Right renal pelvis (tissue), 4 donors: ENCODE measurements around the gene SHC2. TPM values are rescaled to one million over a fixed set of nuclear protein-coding genes. Genes with fewer than 3 reads are reported as not detected.

ENCODE experiments used
- DNase-seq, 4 donors: peaks; one replicate each; pipeline ENCODE4 v3.0.0-alpha.2; 2013; ENCODE audit warnings: low read depth in 4 of 4, low spot score in 3 of 4, missing footprints in 1 of 4
- polyA plus RNA-seq, 4 donors: library from polyadenylated mRNA; unstranded; fragments of 120-200 nt; gene quantifications; one replicate each; pipeline ENCODE4 v1.2.1, GENCODE V29; 2013; ENCODE audit not compliant: insufficient read length in 4 of 4

The SHC2 gene
- 10 to 100 TPM; 25.1 to 41.9 (median 28.7) TPM for polyA plus RNA-seq

- no peak for DNase-seq
These were observed at the start of gene SHC2 for GRCh38 chr19:460877-461720. Gene SHC2 (minus strand): TSS chr19:461033. CDS start chr19:460996, 37 bp downstream.

- DNase-seq = no peak
These were observed 47.6 kb upstream of the SHC2 start for GRCh38 chr19:508204-509150.

- DNase-seq = peak in 2 of 4 donors; percentile 46 to 100
These were observed 46.7 kb upstream of the SHC2 start, which contains the start of gene TPGS1 for GRCh38 chr19:507286-508203. Gene TPGS1 (plus strand): TSS chr19:507497. CDS start chr19:507507, 10 bp downstream.

- peak in 3 of 4 donors; percentile 100 for DNase-seq
These were observed 45.8 kb upstream of the SHC2 start for GRCh38 chr19:506404-507285.

GRCh38 chr19:504616-505015 is 43.8 kb upstream of the SHC2 start:
- no peak for DNase-seq

GRCh38 chr19:501646-502045 is 40.8 kb upstream of the SHC2 start:
- no peak for DNase-seq

GRCh38 chr19:498977-499623 is 38.3 kb upstream of the SHC2 start:
- no peak for DNase-seq

- no peak for DNase-seq
These were observed 37.7 kb upstream of the SHC2 start for GRCh38 chr19:498511-498891.

GRCh38 chr19:497869-498510 is 37.2 kb upstream of the SHC2 start:
- no peak for DNase-seq

- no peak for DNase-seq
These were observed 36.6 kb upstream of the SHC2 start for GRCh38 chr19:497491-497868.

- DNase-seq = no peak
These were observed 36.2 kb upstream of the SHC2 start for GRCh38 chr19:496986-497385.

- DNase-seq = no peak
These were observed 35.4 kb upstream of the SHC2 start, which contains the start of gene MADCAM1 for GRCh38 chr19:496112-496665. Gene MADCAM1 (plus strand): TSS chr19:496486. CDS start chr19:496500, 14 bp downstream.

GRCh38 chr19:495402-496111 is 34.7 kb upstream of the SHC2 start:
- DNase-seq = no peak

GRCh38 chr19:495081-495401 is 34.2 kb upstream of the SHC2 start:
- no peak for DNase-seq

- DNase-seq = no peak
These were observed 33.6 kb upstream of the SHC2 start for GRCh38 chr19:494171-495080.
